Activated CD8-positive, alpha-beta T cell treated with anti-CD3 and anti-CD28 coated beads for 36 hours (primary cell): ENCODE results near the gene MC5R. TPM values are rescaled to one million over a fixed set of nuclear protein-coding genes. Genes with fewer than 3 reads are reported as not detected.

Experiments used
- ATAC-seq: fragments of 200-7000 bp; cut with Tn5 transposase; one replicate; pipeline ENCODE4 v1.10.0; 2021; ENCODE audit warnings: mild to moderate bottlenecking, moderate library complexity
- CTCF ChIA-PET: fragments of 350-600 bp; sonication (Branson Sonifier 250); formaldehyde crosslinking; loops from one replicate; lab custom pipeline; 2021; ENCODE audit warnings: antibody characterized with exemption; lab: Charles Lee
- POLR2A ChIA-PET: fragments of 350-600 bp; sonication (Branson Sonifier 250); formaldehyde crosslinking; loops from one replicate; lab custom pipeline; 2021; ENCODE audit warnings: antibody characterized with exemption; lab: Charles Lee
- DNase-seq: peaks from one replicate; pipeline ENCODE4 v3.0.0-alpha.2; 2020
- H3K27ac Mint-ChIP-seq: one replicate; pipeline ENCODE4 v1.8.0; 2021; ENCODE audit warnings: mild to moderate bottlenecking, mixed read lengths
- H3K27me3 Mint-ChIP-seq: one replicate; pipeline ENCODE4 v1.8.0; 2021; ENCODE audit warnings: mixed read lengths
- H3K36me3 Mint-ChIP-seq: one replicate; pipeline ENCODE4 v1.8.0; 2021; ENCODE audit warnings: low read depth, mixed read lengths
- H3K4me1 Mint-ChIP-seq: one replicate; pipeline ENCODE4 v1.8.0; 2021; ENCODE audit warnings: low read depth, mixed read lengths
- H3K4me3 Mint-ChIP-seq: one replicate; pipeline ENCODE4 v1.8.0; 2021; ENCODE audit warnings: mild to moderate bottlenecking, moderate library complexity, mixed read lengths
- H3K9me3 Mint-ChIP-seq: one replicate; pipeline ENCODE4 v1.8.0; 2021; ENCODE audit warnings: mixed read lengths
- CTCF ChIP-seq: fragments of 200-600 bp; IDR thresholded peaks from one replicate; pipeline ENCODE4 v1.8.0; 2022; ENCODE audit warnings: antibody characterized with exemption, mild to moderate bottlenecking
- intact Hi-C: fragments of 100-400 bp; cut with micrococcal nuclease; formaldehyde crosslinking; loops from one replicate; pipeline ENCODE4 v1.10.0; 2022
- total RNA-seq, 2 experiments: library from RNA; stranded (reverse); gene quantifications; one replicate each; pipeline ENCODE4 v1.2.3, GENCODE V29; 2021

The MC5R gene
- total RNA-seq, result not detected

GRCh38 chr18:13823707-13824395 is at the start of gene MC5R:
MC5R (plus strand) TSS chr18:13824149; CDS start chr18:13825766, 1,617 bp downstream.
- Mint-ChIP-seq H3K27me3 (peaks cover 25% of the 10 kb centered on the region), H3K36me3 (no peaks in the 10 kb centered on the region), H3K4me1 (peaks cover 2% of the 10 kb centered on the region), H3K4me3 (peak within 1 kb of the TSS; percentile 13), H3K27ac (no peak within 1 kb of the TSS), H3K9me3 (no peaks in the 10 kb centered on the region)
- peak; percentile 83 for TF ChIP-seq CTCF
- POLR2A ChIA-PET, result no interaction called here
- CTCF ChIA-PET, result interaction anchor here (0.6 to 2.2 kb wide), 29 partner anchors 9 to 598 kb away, joined by 3 to 44 read pairs (median 3); partner anchors contain the start of gene MC2R
- intact Hi-C loops, result loop anchor here (5.0 kb wide), 1 partner anchor 263 kb away; no protein-coding TSS in a partner anchor
- DNase-seq (peak; percentile 79), ATAC-seq (peak; percentile 99)

GRCh38 chr18:13775058-13775457 is 48.9 kb upstream of the MC5R start:
- Mint-ChIP-seq H3K4me1 (no peaks in the 10 kb centered on the region), H3K27me3 (peaks cover 6% of the 10 kb centered on the region), H3K36me3 (no peaks in the 10 kb centered on the region), H3K9me3 (peaks cover 15% of the 10 kb centered on the region), H3K27ac (no peak overlapping the region), H3K4me3 (no peak overlapping the region)
- no peak for TF ChIP-seq CTCF
- DNase-seq, result no peak
- POLR2A ChIA-PET, result no interaction called here
- no peak for ATAC-seq
- intact Hi-C loops, result no loop called here
- CTCF ChIA-PET, result no interaction called here

DNA sequence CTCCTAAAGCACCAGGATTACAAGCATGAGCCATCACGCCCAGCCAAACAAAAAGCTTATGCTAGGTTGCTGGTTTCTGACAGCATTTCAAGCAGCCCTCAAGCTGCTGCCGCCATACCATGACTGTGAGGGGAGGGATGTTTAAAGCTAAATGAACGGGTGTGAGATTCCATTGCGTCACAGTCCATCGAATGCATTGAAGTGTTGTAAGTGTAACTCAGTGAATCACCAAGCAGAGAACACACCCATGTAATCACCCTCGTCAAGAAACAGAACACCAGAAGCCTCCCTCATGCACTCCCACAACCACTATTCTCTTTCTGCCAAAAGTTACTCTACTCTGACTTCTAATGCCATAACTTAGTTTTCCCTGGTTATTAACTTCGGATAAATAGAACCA is 32.8 kb upstream of the MC5R start:
- H3K4me3 Mint-ChIP-seq, result no peak overlapping the region
- no peaks in the 10 kb centered on the region for H3K36me3 Mint-ChIP-seq
- CTCF ChIA-PET, result no interaction called here
- POLR2A ChIA-PET, result no interaction called here
- peaks cover 2% of the 10 kb centered on the region for H3K9me3 Mint-ChIP-seq
- no peak overlapping the region for H3K27ac Mint-ChIP-seq
- DNase-seq, result no peak
- H3K4me1 Mint-ChIP-seq, result no peaks in the 10 kb centered on the region
- TF ChIP-seq CTCF, result no peak
- intact Hi-C loops, result no loop called here
- peaks cover 4% of the 10 kb centered on the region for H3K27me3 Mint-ChIP-seq
- ATAC-seq, result no peak

DNA sequence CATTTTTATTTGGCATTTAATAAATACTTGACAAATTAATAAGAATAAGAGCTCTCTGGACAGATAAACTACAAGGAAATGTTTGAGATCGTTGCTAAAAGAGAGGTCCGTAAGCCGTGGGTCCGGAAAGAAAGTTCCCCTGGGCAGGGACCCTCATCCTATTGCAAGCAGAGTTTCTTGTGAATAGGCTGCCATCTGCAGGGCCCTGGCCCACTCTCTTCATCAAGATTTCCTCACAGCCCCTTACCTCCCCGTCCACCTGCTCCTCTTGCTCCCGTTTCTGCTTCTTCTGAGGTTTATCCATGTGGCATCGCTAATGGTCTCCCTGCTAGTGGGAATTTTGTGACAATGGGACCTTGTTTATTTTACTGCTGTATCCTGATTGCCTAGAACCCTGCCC is 30.1 kb upstream of the MC5R start:
- H3K9me3 Mint-ChIP-seq, result no peaks in the 10 kb centered on the region
- H3K4me3 Mint-ChIP-seq, result no peak overlapping the region
- no peak for TF ChIP-seq CTCF
- no peaks in the 10 kb centered on the region for H3K36me3 Mint-ChIP-seq
- DNase-seq, result no peak
- no peak overlapping the region for H3K27ac Mint-ChIP-seq
- CTCF ChIA-PET, result no interaction called here
- no peak for ATAC-seq
- no peaks in the 10 kb centered on the region for H3K4me1 Mint-ChIP-seq
- H3K27me3 Mint-ChIP-seq, result peaks cover 12% of the 10 kb centered on the region
- POLR2A ChIA-PET, result no interaction called here
- intact Hi-C loops, result no loop called here

- POLR2A ChIA-PET, result no interaction called here
- H3K27ac Mint-ChIP-seq, result no peak overlapping the region
- no peaks in the 10 kb centered on the region for H3K36me3 Mint-ChIP-seq
- peaks cover 5% of the 10 kb centered on the region for H3K4me1 Mint-ChIP-seq
- peaks cover 23% of the 10 kb centered on the region for H3K27me3 Mint-ChIP-seq
- H3K9me3 Mint-ChIP-seq, result no peaks in the 10 kb centered on the region
- no peak overlapping the region for H3K4me3 Mint-ChIP-seq
- no peak for TF ChIP-seq CTCF
- DNase-seq (no peak), ATAC-seq (no peak)
- CTCF ChIA-PET, result interaction anchor here (0.9 to 2.9 kb wide), 2 partner anchors 12 to 16 kb away, joined by 3 to 20 read pairs; no protein-coding TSS in a partner anchor
- intact Hi-C loops, result no loop called here
Measured at GRCh38 chr18:13796515-13796914, 27.4 kb upstream of the MC5R start.
